K562 (cell line): ENCODE results near the gene PIK3R6. TPM values are rescaled to one million over a fixed set of nuclear protein-coding genes. Genes with fewer than 3 reads are reported as not detected.

ENCODE experiments used
- ATAC-seq: fragments of 200-7000 bp; cut with Tn5 transposase; 3 replicates; pipeline ENCODE4 v1.9.1; 2020; ENCODE audit warnings: moderate library complexity
- BruUV-seq: library from RNA; stranded (reverse); fragments of 400-500 nt; replicated peaks from 2 replicates; lab custom pipeline; 2021; lab: Mats Ljungman, UMichigan
- CTCF ChIA-PET: fragments of 300-600 bp; formaldehyde crosslinking; extraction: SDS; loops from one replicate; lab custom pipeline; 2021; ENCODE audit warnings: low intra/inter-chr PET ratio; lab: Yijun Ruan, JAX
- POLR2A ChIA-PET: fragments of 300-600, 350-650 bp; sonication (Branson Sonifier 250); formaldehyde crosslinking; extraction: SDS; loops from one replicate; lab custom pipeline; 2021; ENCODE audit warnings: antibody characterized with exemption, inconsistent platforms; lab: Yijun Ruan, JAX
- DNase-seq, 4 experiments: peaks; one replicate each; pipeline versions ENCODE4 v3.0.0 to v3.0.0-alpha.2; 2011 to 2018; ENCODE audit warnings: low spot score in 3 of 4, mixed read lengths in 3 of 4; ENCODE audit errors: extremely low read depth in 1 of 4
- FAIRE-seq: peaks from 2 replicates; lab custom pipeline; 2011; peaks lifted over from hg19 to GRCh38; lab: Jason Lieb, UNC
- H2AFZ ChIP-seq: 2 replicates; pipeline ENCODE4 v1.6.0; 2011; ENCODE audit warnings: low read depth, low read length, control low read depth, inconsistent platforms
- H3K27ac ChIP-seq: fragments of 200-600 bp; 3 replicates; pipeline ENCODE4 v1.8.0; 2011; ENCODE audit warnings: low read depth, mild to moderate bottlenecking, control low read depth, inconsistent platforms, low read length, moderate library complexity, mixed read lengths; ENCODE audit errors: extremely low read depth
- H3K27me3 ChIP-seq, 2 experiments: fragments of 300-600 bp in 1 of 2; 2 replicates in 1 of 2; 3 replicates in 1 of 2; pipeline versions ENCODE4 v1.6.0 to v1.8.0; 2011; ENCODE audit warnings: inconsistent platforms in 2 of 2, low read length in 2 of 2, mild to moderate bottlenecking in 1 of 2, mixed read lengths in 1 of 2, moderate library complexity in 1 of 2; ENCODE audit not compliant: control insufficient read depth in 2 of 2, insufficient read depth in 2 of 2
- H3K36me3 ChIP-seq: fragments of 300-600 bp; 3 replicates; pipeline ENCODE4 v1.8.0; 2011; ENCODE audit warnings: mild to moderate bottlenecking, low read length, inconsistent platforms; ENCODE audit not compliant: control insufficient read depth, insufficient read depth
- H3K4me1 ChIP-seq, 2 experiments: fragments of 200-600 bp in 1 of 2; replicated peaks in 1 of 2; 2 replicates in 1 of 2; 3 replicates in 1 of 2; pipeline versions ENCODE4 v1.5.1 to v1.8.0; 2011; ENCODE audit warnings: inconsistent platforms in 2 of 2, low read length in 2 of 2, mild to moderate bottlenecking in 1 of 2, mixed read lengths in 1 of 2, moderate library complexity in 1 of 2; ENCODE audit not compliant: control insufficient read depth in 2 of 2, insufficient read depth in 2 of 2
- H3K4me2 ChIP-seq: 2 replicates; pipeline ENCODE4 v1.6.1; 2011; ENCODE audit warnings: low read length, control low read depth, inconsistent platforms, mixed read lengths; ENCODE audit not compliant: insufficient read depth
- H3K4me3 ChIP-seq: fragments of 200-600 bp; sonication (generic), shearing (Covaris generic); 2 replicates; pipeline ENCODE4 v1.5.1; 2016; ENCODE audit warnings: control low read depth, inconsistent platforms
- H3K79me2 ChIP-seq: fragments of 200-600 bp; 3 replicates; pipeline ENCODE4 v1.8.0; 2011; ENCODE audit warnings: low read length, inconsistent platforms; ENCODE audit not compliant: control insufficient read depth, insufficient read depth
- H3K9ac ChIP-seq, 2 experiments: 2 replicates each; pipeline versions ENCODE4 v1.6.0 to v1.6.1; 2011; ENCODE audit warnings: low read depth in 2 of 2, low read length in 2 of 2, control low read depth in 1 of 2, inconsistent platforms in 1 of 2, mild to moderate bottlenecking in 1 of 2, mixed read lengths in 1 of 2; ENCODE audit not compliant: insufficient read depth in 1 of 2
- H3K9me1 ChIP-seq: one replicate; pipeline ENCODE4 v1.6.0; 2011; ENCODE audit warnings: inconsistent platforms, mild to moderate bottlenecking, low read length, moderate library complexity; ENCODE audit not compliant: control insufficient read depth, insufficient read depth
- H3K9me3 ChIP-seq: replicated peaks from 2 replicates; pipeline ENCODE4 v1.5.1; 2011; ENCODE audit warnings: low read depth, low read length, inconsistent platforms; ENCODE audit not compliant: control insufficient read depth, insufficient read depth
- H4K20me1 ChIP-seq: replicated peaks from 2 replicates; pipeline ENCODE4 v1.6.1; 2011; ENCODE audit warnings: low read length, inconsistent platforms, mixed read lengths; ENCODE audit not compliant: control insufficient read depth, insufficient read depth
- C11orf30 ChIP-seq: fragments of 450-650 bp; IDR thresholded peaks from 2 replicates; pipeline ENCODE4 v1.6.1; 2016; ENCODE audit warnings: low read depth, mild to moderate bottlenecking
- CBX3 ChIP-seq, 2 experiments: IDR thresholded peaks; 1 replicate in 1 of 2; 2 replicates in 1 of 2; pipeline ENCODE4 v1.6.1; 2012; ENCODE audit warnings: inconsistent platforms in 2 of 2, low read length in 2 of 2, borderline replicate concordance in 1 of 2, control low read depth in 1 of 2
- CEBPB ChIP-seq: fragments of 450-650 bp; IDR thresholded peaks from 2 replicates; pipeline ENCODE4 v1.6.1; 2016; ENCODE audit warnings: missing genetic modification characterization, missing compliant biosample characterization
- CXXC5 ChIP-seq: fragments of 250-450 bp; sonication (Bioruptor Pico); IDR thresholded peaks from 2 replicates; pipeline ENCODE4 v1.8.0; 2022; ENCODE audit warnings: inconsistent platforms, mild to moderate bottlenecking, moderate library complexity
- FOXM1 ChIP-seq, 2 experiments: fragments of 450-650 bp in 1 of 2; sonication (generic) in 1 of 2; formaldehyde crosslinking in 1 of 2; IDR thresholded peaks; 2 replicates each; pipeline versions ENCODE4 v1.6.1 to v1.9.0; 2017 to 2022; ENCODE audit warnings: low read depth in 2 of 2, mild to moderate bottlenecking in 2 of 2, missing genetic modification reagents in 1 of 2, moderate library complexity in 1 of 2
- HMBOX1 ChIP-seq: sonication (generic); IDR thresholded peaks from 2 replicates; pipeline ENCODE4 v1.6.1; 2016
- NR2F6 ChIP-seq: fragments of 450-650 bp; formaldehyde crosslinking; IDR thresholded peaks from 2 replicates; pipeline ENCODE4 v1.4.0; 2020; ENCODE audit warnings: mild to moderate bottlenecking
- OTX1 ChIP-seq: fragments of 450-650 bp; formaldehyde crosslinking; IDR thresholded peaks from 2 replicates; pipeline ENCODE4 v1.4.0; 2022; ENCODE audit warnings: mild to moderate bottlenecking
- RNF219 ChIP-seq: fragments of 250-450 bp; sonication (Bioruptor Pico); IDR thresholded peaks from 2 replicates; pipeline ENCODE4 v1.5.0; 2022; ENCODE audit warnings: mild to moderate bottlenecking
- SIN3B ChIP-seq: fragments of 450-650 bp; IDR thresholded peaks from 2 replicates; pipeline ENCODE4 v1.6.1; 2017; ENCODE audit warnings: low read depth, mild to moderate bottlenecking, moderate library complexity
- ZNF830 ChIP-seq: fragments of 250-450 bp; sonication (Bioruptor Pico); IDR thresholded peaks from 2 replicates; pipeline ENCODE4 v1.5.0; 2021; ENCODE audit warnings: mild to moderate bottlenecking
- WGBS: fragments of 100-300 bp; shearing (Covaris generic); methylation state at CpG from one replicate; pipeline ENCODE4 v1.1.6; 2016; ENCODE audit warnings: low coverage, mixed read lengths; ENCODE audit not compliant: insufficient coverage; ENCODE audit errors: missing lambda C conversion rate; 5-methylcytosine and 5-hydroxymethylcytosine counted together
- in situ Hi-C: fragments of 300-500 bp; cut with MboI; formaldehyde crosslinking; loops from 4 replicates; pipeline ENCODE4 v1.15.0; 2018; ENCODE audit warnings: inconsistent platforms, mixed read lengths
- intact Hi-C: fragments of 100-400 bp; cut with micrococcal nuclease; formaldehyde crosslinking; loops from 2 replicates; pipeline ENCODE4 v1.14.2; 2022
- polyA plus RNA-seq, 8 experiments: library from polyadenylated mRNA; depleted of rRNA in 4 of 8; stranded (reverse) in 5 of 8; unstranded in 3 of 8; fragments of >200 nt; fragmentation: Nextera tagmentation in 2 of 8; fragmentation: Illumina TruSeq in 1 of 8; extraction: Ambion mirVana in 2 of 8; extraction: Trizol in 1 of 8; gene quantifications; 2 replicates each; pipeline versions ENCODE4 v1.2.1 to v1.2.3, GENCODE V29; 2011 to 2014; ENCODE audit warnings: inconsistent platforms in 1 of 8, missing spikeins in 1 of 8
- total RNA-seq, 7 experiments: library from RNA; depleted of rRNA in 6 of 7; stranded (reverse); fragments of >200 nt in 6 of 7; fragmentation: Illumina TruSeq in 2 of 7; extraction: Trizol in 2 of 7; gene quantifications; 2 replicates each; pipeline versions ENCODE4 v1.2.1 to v1.2.3, GENCODE V29; 2011 to 2021; ENCODE audit warnings: low replicate concordance in 1 of 7
- TF ChIP-seq, protein P1 (sequence below): fragments of 450-650 bp; IDR thresholded peaks from 2 replicates; pipeline ENCODE4 v1.6.1; 2017; ENCODE audit warnings: antibody characterized with exemption, mild to moderate bottlenecking
- TF ChIP-seq, protein P2 (sequence below): fragments of 450-650 bp; formaldehyde crosslinking; IDR thresholded peaks from 2 replicates; pipeline ENCODE4 v1.4.0; 2020; ENCODE audit warnings: mild to moderate bottlenecking

Gene PIK3R6
- total and polyA plus RNA-seq, 9 of the 15 experiments (the other 6 are each of a cell fraction or from before 2014, with no cell fraction given), result 0.04 TPM; not detected in 8

GRCh38 chr17:8859027-8859803 is 8.3 kb downstream of the PIK3R6 start:
- H3K9ac ChIP-seq, result no peak overlapping the region
- H2AFZ ChIP-seq, result no peak overlapping the region
- whole genome bisulfite sequencing, result 6% methylated on average over 9 of the region's 11 CpGs
- no TSS peak for BruUV-seq
- intact Hi-C loops (no loop called here), in situ Hi-C loops (no loop called here)
- H3K4me3 ChIP-seq, result no peak overlapping the region
- no peaks in the 10 kb centered on the region for H4K20me1 ChIP-seq
- H3K27ac ChIP-seq, result no peak overlapping the region
- ATAC-seq (no peak), DNase-seq (peak in 2 of 4 experiments; percentile 11 to 33), FAIRE-seq (peak; percentile 11)
- H3K9me3 ChIP-seq, result no peaks in the 10 kb centered on the region
- ChIA-PET CTCF (no interaction called here), POLR2A (interaction anchor here (0.6 kb wide), 1 partner anchor 31 kb away, joined by 3 read pairs; no protein-coding TSS in a partner anchor)
- peaks cover 0 to 10% of the 10 kb centered on the region in 2 experiments; a peak in 2 of 5 replicates for H3K4me1 ChIP-seq
- no peaks in the 10 kb centered on the region for H3K9me1 ChIP-seq
- H3K79me2 ChIP-seq, result no peaks in the 10 kb centered on the region
- H3K36me3 ChIP-seq, result no peaks in the 10 kb centered on the region
- peaks cover 0 to 5% of the 10 kb centered on the region in 2 experiments; a peak in 1 of 5 replicates for H3K27me3 ChIP-seq
- H3K4me2 ChIP-seq, result no peak overlapping the region
- TF ChIP-seq NR2F6 (CRISPR knock-in tag) (no peak), CBX3 (IDR thresholded peaks at IDR 0.05; ENCODE audit: borderline replicate concordance in 1 of 2, low read length in 2 of 2) (no peak), SIN3B (no peak), CXXC5 (no peak), FOXM1 (IDR thresholded peaks at IDR 0.05; ENCODE audit: low read depth) (no peak), FOXM1 (CRISPR knock-in tag; IDR thresholded peaks at IDR 0.05; ENCODE audit: low read depth) (no peak), OTX1 (no peak), HMBOX1 (no peak), ZNF830 (CRISPR knock-in tag) (no peak), RNF219 (CRISPR knock-in tag) (no peak), C11orf30 (no peak), CEBPB (tag) (0 out of 2 replicates have a peak, but pooled peaks have one; percentile 24)
- TF ChIP-seq, protein P1, sequence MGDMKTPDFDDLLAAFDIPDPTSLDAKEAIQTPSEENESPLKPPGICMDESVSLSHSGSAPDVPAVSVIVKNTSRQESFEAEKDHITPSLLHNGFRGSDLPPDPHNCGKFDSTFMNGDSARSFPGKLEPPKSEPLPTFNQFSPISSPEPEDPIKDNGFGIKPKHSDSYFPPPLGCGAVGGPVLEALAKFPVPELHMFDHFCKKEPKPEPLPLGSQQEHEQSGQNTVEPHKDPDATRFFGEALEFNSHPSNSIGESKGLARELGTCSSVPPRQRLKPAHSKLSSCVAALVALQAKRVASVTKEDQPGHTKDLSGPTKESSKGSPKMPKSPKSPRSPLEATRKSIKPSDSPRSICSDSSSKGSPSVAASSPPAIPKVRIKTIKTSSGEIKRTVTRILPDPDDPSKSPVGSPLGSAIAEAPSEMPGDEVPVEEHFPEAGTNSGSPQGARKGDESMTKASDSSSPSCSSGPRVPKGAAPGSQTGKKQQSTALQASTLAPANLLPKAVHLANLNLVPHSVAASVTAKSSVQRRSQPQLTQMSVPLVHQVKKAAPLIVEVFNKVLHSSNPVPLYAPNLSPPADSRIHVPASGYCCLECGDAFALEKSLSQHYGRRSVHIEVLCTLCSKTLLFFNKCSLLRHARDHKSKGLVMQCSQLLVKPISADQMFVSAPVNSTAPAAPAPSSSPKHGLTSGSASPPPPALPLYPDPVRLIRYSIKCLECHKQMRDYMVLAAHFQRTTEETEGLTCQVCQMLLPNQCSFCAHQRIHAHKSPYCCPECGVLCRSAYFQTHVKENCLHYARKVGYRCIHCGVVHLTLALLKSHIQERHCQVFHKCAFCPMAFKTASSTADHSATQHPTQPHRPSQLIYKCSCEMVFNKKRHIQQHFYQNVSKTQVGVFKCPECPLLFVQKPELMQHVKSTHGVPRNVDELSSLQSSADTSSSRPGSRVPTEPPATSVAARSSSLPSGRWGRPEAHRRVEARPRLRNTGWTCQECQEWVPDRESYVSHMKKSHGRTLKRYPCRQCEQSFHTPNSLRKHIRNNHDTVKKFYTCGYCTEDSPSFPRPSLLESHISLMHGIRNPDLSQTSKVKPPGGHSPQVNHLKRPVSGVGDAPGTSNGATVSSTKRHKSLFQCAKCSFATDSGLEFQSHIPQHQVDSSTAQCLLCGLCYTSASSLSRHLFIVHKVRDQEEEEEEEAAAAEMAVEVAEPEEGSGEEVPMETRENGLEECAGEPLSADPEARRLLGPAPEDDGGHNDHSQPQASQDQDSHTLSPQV, result no peak
- TF ChIP-seq, protein P2, sequence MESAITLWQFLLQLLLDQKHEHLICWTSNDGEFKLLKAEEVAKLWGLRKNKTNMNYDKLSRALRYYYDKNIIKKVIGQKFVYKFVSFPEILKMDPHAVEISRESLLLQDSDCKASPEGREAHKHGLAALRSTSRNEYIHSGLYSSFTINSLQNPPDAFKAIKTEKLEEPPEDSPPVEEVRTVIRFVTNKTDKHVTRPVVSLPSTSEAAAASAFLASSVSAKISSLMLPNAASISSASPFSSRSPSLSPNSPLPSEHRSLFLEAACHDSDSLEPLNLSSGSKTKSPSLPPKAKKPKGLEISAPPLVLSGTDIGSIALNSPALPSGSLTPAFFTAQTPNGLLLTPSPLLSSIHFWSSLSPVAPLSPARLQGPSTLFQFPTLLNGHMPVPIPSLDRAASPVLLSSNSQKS (CRISPR knock-in tag), result no peak
